ENCODE results near the gene CFTR. TPM values are rescaled to one million over a fixed set of nuclear protein-coding genes. Genes with fewer than 3 reads are reported as not detected.
A peak's percentile ranks its signal among the peaks of the same experiment; 100 is the strongest.

Gene CFTR
- total RNA-seq, 1 donor from 2014 or later = 35.3 TPM

DNA sequence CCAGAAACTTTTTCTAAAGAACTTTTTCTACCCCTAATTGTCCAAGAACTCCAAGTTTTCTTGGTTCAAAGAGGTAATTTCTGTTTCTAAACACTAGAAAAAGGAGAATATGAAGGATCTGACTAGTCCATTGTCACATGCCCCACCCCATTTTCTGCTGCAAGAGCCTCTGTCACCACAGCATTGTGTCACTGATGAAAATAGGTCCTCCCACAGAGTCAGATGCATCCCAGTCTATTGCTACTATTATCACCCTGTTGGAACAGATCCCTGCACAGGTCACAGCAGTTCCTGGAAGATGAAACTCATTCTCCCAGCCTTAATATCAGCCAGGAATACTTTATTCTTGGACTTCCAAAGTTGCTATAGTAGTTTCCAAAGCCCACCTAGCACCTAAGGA, 7.5 kb upstream of the CFTR start:
- intact Hi-C loops (cut with DNase I) = no loop called here
- Histone ChIP-seq H3K4me3 (no peak overlapping the region), H3K27me3 (ENCODE audit: low read depth) (no peaks in the 10 kb centered on the region), H3K4me1 (no peaks in the 10 kb centered on the region), H3K9me3 (no peaks in the 10 kb centered on the region), H3K36me3 (no peaks in the 10 kb centered on the region), H3K27ac (no peak overlapping the region)
- TF ChIP-seq, protein P1, sequence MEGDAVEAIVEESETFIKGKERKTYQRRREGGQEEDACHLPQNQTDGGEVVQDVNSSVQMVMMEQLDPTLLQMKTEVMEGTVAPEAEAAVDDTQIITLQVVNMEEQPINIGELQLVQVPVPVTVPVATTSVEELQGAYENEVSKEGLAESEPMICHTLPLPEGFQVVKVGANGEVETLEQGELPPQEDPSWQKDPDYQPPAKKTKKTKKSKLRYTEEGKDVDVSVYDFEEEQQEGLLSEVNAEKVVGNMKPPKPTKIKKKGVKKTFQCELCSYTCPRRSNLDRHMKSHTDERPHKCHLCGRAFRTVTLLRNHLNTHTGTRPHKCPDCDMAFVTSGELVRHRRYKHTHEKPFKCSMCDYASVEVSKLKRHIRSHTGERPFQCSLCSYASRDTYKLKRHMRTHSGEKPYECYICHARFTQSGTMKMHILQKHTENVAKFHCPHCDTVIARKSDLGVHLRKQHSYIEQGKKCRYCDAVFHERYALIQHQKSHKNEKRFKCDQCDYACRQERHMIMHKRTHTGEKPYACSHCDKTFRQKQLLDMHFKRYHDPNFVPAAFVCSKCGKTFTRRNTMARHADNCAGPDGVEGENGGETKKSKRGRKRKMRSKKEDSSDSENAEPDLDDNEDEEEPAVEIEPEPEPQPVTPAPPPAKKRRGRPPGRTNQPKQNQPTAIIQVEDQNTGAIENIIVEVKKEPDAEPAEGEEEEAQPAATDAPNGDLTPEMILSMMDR (IDR thresholded peaks at IDR 0.05) = no peak
- DNase-seq = no peak
- no peak for ATAC-seq

DNA sequence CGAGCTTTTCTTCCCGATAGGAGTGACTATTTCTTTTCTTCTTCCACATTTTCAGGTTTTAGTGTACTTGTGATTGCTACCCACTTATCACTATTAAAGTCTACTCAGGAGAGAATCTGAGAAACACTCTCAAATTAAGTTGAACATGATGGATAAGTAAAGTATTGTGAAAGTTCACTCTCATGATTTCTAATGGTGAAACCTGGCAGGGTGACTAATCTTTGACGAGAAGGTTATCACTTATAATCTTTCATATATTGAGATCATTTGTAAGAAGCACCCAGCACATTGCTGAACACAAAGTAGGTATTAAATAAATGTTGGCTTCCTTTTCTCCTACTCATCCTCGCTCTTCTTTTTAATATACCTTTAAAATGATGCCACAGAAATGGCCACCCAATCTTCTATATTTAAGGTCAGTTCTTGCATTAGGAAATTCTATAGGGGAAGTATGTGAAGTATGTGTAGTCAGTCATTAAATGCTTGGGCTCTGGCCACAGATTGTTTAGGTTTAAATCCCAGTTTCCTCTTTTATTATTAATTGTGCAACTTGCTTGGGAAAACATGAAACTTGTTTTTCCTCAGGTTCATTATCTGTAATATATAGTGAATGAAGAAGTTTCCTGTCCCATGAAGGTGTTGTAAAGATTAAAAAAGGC, 3.1 kb upstream of the CFTR start:
- no peak overlapping the region for H3K27ac ChIP-seq
- H3K4me3 ChIP-seq = no peak overlapping the region
- intact Hi-C loops (cut with DNase I) = no loop called here
- no peak for ATAC-seq
- H3K9me3 ChIP-seq = no peaks in the 10 kb centered on the region
- peaks cover 13% of the 10 kb centered on the region for H3K27me3 ChIP-seq (ENCODE audit: low read depth)
- no peak for DNase-seq
- H3K36me3 ChIP-seq = no peaks in the 10 kb centered on the region
- TF ChIP-seq, protein P1 (IDR thresholded peaks at IDR 0.05) = no peak
- no peaks in the 10 kb centered on the region for H3K4me1 ChIP-seq

DNA sequence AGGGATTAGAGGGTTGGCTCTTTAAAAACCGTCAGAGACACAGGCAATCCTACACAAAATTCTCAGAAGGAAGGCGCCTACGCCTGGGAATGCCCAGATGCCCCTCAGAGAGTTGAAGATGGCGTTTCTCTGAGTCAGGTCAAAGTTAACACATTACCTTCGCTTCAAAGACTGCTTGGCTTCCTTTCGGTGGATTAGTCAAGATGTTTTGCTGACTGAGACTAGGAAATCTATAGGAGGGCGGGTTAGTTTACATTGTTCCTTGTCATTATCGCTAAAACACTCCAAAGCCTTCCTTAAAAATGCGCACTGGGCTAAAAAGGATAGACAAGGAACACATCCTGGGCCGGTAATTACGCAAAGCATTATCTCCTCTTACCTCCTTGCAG, 995 bp upstream of the CFTR start:
- peak overlapping the region; percentile 65 for H3K27ac ChIP-seq
- no peak for DNase-seq
- intact Hi-C loops (cut with DNase I) = no loop called here
- no peaks in the 10 kb centered on the region for H3K4me1 ChIP-seq
- no peaks in the 10 kb centered on the region for H3K36me3 ChIP-seq
- TF ChIP-seq, protein P1 (IDR thresholded peaks at IDR 0.05) = no peak
- no peaks in the 10 kb centered on the region for H3K9me3 ChIP-seq
- H3K27me3 ChIP-seq (ENCODE audit: low read depth) = peaks cover 13% of the 10 kb centered on the region
- peak overlapping the region; percentile 50 for H3K4me3 ChIP-seq
- ATAC-seq = peak; percentile 36 to 63

DNA sequence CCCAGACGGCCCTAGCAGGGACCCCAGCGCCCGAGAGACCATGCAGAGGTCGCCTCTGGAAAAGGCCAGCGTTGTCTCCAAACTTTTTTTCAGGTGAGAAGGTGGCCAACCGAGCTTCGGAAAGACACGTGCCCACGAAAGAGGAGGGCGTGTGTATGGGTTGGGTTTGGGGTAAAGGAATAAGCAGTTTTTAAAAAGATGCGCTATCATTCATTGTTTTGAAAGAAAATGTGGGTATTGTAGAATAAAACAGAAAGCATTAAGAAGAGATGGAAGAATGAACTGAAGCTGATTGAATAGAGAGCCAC, 184 bp downstream of the CFTR start:
- ATAC-seq (no peak), DNase-seq (no peak)
- TF ChIP-seq, protein P1 (IDR thresholded peaks at IDR 0.05) = no peak
- no peaks in the 10 kb centered on the region for H3K36me3 ChIP-seq
- H3K27me3 ChIP-seq (ENCODE audit: low read depth) = peaks cover 13% of the 10 kb centered on the region
- H3K4me3 ChIP-seq = peak overlapping the region; percentile 50
- H3K4me1 ChIP-seq = no peaks in the 10 kb centered on the region
- intact Hi-C loops (cut with DNase I) = no loop called here
- no peaks in the 10 kb centered on the region for H3K9me3 ChIP-seq
- H3K27ac ChIP-seq = peak overlapping the region; percentile 28

DNA sequence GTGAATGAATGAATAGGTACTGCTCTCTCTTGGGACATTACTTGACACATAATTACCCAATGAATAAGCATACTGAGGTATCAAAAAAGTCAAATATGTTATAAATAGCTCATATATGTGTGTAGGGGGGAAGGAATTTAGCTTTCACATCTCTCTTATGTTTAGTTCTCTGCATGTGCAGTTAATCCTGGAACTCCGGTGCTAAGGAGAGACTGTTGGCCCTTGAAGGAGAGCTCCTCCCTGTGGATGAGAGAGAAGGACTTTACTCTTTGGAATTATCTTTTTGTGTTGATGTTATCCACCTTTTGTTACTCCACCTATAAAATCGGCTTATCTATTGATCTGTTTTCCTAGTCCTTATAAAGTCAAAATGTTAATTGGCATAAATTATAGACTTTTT, 1.2 kb downstream of the CFTR start:
- Histone ChIP-seq H3K27ac (no peak overlapping the region), H3K36me3 (no peaks in the 10 kb centered on the region), H3K27me3 (ENCODE audit: low read depth) (peaks cover 13% of the 10 kb centered on the region), H3K9me3 (no peaks in the 10 kb centered on the region), H3K4me3 (peak overlapping the region; percentile 50), H3K4me1 (no peaks in the 10 kb centered on the region)
- intact Hi-C loops (cut with DNase I) = no loop called here
- DNase-seq (no peak), ATAC-seq (peak in 1 of 2 donors; percentile 6)
- TF ChIP-seq, protein P1 (IDR thresholded peaks at IDR 0.05) = no peak

All from lower lobe of right lung (tissue), 2 donors.